HG03045 (cell line): ENCODE data around the gene DTYMK.

Experiments
- ATAC-seq: cut with Tn5 transposase; IDR thresholded peaks from one replicate; pipeline ENCODE4 v1.9.1; 2021; ENCODE audit warnings: mild to moderate bottlenecking, moderate library complexity; ENCODE audit not compliant: unreplicated experiment

The DTYMK gene

GRCh38 chr2:241652142-241652541, 34.5 kb downstream of the DTYMK start:
- no peak for ATAC-seq

DNA sequence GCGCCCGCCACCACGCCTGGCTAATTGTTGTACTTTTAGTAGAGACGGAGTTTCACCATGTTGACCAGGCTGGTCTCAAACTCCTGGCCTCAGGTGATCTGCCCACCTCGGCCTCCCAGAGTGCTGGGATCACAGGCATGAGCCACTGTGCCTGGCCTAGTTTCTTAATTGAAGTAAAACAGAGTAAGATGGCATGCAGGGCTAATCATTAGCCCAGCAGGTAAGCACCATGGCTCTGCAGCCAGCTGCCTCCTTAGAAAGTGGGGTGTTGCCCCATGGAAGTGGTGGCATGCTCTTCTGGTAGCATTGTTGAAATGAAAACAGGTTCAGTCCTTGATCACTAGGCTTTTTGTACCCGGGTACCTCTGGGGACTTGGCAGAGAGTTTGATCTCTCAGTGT, 36.7 kb downstream of the DTYMK start:
- no peak for ATAC-seq

GRCh38 chr2:241649404-241649803, 37.2 kb downstream of the DTYMK start:
- ATAC-seq = no peak

- no peak for ATAC-seq
These were observed 38.2 kb downstream of the DTYMK start for GRCh38 chr2:241648453-241648852.

GRCh38 chr2:241645915-241646645, 40.5 kb downstream of the DTYMK start:
- no peak for ATAC-seq

DNA sequence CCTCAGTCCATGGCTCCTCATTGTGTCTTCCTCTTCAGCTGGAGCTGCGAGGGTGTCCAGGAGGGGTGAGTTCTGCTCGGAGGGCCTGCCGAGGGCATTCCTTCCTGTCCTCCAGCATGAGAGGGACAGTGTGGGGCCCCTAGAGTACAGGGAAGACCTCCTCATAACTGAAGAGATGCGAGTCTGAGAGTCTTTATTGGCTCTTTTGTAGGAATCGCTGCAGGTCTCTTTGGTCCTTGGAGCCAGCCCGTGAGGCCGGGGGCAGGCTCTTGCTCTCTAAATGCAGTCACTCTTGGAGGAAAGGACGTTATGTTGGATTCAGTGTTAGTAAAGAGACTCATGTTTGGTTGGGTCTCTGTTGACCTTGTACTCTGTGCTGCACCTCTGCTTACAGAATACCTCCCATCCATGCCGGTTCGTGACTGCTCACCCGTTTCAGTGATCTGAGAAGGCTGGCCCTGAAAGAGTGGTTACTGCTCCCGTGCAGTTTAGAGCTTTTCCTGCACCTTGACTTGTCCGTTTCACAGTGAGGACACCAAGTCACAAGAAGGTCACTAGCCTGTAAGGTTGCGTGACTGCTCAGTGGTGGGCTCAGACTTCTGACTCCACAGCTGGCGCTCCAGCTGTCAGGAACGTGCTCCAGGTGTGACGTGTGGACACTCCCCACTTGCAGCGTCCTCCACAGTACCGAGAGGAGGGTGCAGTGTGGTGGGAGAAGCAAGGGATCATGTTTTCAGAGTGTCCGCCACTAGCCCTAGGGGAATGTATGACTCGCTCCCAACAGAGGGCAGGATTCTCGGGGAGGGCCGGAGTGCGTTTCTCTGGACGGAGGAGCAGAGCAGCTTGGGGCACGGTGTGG, 41.3 kb downstream of the DTYMK start:
- no peak for ATAC-seq

GRCh38 chr2:241641631-241642030, 45.0 kb downstream of the DTYMK start:
- no peak for ATAC-seq

- no peak for ATAC-seq
These were observed 46.3 kb downstream of the DTYMK start for GRCh38 chr2:241640165-241640795.

DNA sequence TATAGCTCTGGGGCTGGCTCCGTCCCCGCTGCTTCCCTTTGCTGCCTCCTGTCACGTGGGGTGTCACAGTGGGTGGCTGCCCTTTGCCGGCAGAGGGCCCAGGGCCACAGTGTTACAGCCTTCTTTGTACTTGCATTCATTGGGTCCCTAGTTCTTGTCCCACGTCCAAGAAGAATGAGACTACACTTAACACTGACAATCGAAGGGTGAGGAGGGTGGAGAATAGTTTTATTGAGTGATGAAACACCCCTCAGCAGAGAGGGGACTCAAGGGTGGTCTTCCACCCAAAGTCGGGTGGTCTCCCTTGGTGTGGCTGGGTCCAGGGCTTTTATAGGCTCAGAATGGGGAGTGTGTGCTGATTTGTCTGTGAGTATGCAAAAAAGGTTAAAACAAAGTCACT, 47.2 kb downstream of the DTYMK start:
- no peak for ATAC-seq

DNA sequence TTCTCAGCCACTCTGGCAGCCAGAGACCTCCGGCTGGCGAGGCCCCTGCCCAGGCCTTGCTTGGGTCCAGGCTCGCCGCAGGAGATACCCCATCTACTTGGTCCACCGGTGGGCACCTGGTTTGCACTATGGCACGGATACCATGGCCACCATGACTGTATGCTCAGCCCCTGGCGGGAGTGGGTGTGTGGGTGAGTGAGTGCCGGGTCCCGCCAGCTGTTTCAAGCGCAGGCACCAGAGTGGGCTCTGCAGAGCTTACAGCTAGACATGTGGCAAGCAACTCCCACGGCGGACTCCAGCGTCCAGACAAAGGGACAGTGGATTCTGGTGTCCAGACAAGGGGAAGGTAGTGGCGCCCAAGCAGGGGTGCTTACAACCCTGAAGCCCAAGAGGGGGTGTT, 47.7 kb downstream of the DTYMK start:
- ATAC-seq = no peak

GRCh38 chr2:241637795-241638660, 48.6 kb downstream of the DTYMK start:
- peak; percentile 16 for ATAC-seq

DNA sequence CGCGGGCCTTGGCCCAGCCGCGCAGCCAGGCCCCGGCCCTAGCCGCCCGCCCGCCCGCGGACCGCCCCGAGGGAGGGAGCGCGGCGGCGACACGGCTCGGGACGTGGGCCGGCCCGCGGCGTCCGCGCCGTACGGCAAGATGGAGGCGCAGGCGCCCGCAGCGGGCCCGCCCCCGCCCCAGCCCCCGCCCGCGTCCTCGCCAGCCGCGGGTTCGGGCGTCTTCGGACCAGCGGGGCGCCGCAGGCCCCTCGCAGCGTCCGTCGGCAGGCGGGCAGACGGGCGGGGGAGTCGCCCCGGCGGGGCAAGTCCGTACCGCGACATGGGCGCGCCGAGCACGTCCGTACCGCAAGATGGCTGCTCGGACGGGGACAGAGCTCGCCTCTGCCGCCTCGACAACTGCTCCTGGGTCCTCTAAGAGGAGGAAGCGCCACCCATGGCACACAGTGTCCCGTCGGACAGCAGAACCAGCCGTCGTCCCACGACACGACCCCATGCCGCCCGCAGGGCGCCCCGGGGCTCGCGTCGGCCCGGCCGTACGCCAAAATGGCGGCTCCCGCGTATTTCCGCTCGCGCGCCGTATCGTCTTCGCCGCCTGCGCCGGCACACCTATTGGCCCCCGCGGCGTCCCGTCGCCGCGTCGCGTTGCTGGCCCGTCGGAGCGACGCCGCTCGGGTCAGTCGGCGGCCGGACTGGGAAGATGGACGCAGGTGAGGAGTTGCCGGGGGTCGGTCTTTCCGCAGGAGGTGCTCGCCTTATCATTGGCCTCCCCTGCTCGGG, 49.4 kb downstream of the DTYMK start, which contains the start of the genes ATG4B and THAP4:
ATG4B (plus strand) TSS at position 676 of the 777 bp plus-strand sequence; CDS start at position 698, 22 bp downstream.
THAP4 (minus strand) TSS at position 141 of the 777 bp plus-strand sequence. CDS start 141 bp downstream, outside the sequence.
- peak; percentile 70 for ATAC-seq

DNA sequence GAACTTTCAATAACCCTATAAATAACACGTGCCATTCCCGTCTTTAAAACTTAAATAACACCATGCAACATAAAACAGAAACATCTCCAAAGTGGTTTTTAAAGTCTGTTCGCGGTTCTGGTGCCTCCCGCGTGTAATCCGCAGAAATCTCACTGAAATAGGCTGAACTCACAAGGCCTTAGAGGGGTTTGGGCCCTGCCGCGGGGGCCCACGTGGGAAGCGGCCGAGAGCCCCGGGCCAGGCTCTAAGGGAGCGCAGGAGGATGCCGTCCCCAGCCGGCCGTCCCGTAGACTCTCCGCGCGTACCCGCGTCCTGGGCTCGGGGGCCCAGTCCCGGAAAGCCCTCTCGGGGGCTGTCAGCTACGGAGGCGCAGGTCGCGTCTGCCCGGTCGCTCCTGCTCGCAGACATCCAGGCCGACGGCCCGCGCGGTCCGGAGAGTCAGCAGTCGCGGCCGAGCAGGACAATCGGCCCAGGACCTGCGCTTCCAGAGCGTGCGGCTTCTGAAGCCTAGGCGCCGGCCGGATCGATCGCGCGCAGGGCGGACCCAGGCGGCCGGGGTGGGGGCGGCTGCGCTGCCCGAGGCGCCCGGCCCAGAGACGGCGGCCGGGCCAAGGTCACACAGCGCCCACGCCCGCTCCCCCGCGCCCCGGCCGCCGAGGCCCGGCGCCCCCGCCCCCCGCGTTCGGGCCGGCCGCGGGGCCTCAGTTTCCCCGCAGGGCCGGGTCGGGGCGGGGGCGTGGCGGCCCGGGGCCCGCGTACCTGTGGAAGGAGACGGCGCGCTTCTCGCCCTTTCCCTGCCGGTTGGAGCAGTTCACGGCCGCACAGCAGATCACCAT, 50.2 kb downstream of the DTYMK start:
- ATAC-seq = peak; percentile 27

DNA sequence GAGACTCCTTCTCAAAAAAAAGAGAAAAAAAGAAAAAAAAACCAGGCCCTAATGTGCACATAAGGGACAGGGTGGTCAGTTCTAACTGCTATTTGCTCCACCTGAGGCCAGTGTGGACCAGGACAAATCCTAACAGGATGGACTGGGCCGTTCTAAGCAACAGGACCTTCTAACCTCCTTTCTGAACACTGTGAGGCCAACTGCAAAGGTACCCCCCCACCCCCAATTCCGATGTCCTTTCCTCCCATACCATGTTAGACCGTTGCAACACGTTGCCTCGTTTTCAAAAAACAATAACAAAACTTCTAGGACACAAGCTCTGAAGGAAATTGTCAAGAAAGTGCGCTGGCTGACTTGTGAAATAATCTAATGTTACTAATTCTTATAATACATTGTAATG, 50.9 kb downstream of the DTYMK start:
- no peak for ATAC-seq

DNA sequence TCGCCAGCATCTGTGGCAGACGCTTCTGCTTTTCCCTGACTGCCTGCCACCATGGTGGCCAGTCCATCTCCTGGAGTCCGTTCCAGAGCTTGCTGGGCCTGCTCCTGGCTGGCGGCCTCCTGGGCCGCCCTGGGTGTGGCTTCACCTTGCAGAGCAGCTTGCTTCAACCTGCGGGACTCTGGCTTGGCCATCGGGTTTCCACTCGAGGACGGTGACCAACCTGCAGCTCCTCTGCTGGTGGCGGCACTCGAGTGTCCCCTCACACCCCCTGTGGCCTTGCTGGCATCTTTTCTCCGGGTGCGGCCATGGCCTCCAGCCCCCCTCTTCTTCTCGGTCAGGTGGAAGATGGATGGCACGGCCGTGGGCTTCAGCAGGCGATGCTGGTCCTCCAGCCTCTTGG, 53.1 kb downstream of the DTYMK start:
- no peak for ATAC-seq

DNA sequence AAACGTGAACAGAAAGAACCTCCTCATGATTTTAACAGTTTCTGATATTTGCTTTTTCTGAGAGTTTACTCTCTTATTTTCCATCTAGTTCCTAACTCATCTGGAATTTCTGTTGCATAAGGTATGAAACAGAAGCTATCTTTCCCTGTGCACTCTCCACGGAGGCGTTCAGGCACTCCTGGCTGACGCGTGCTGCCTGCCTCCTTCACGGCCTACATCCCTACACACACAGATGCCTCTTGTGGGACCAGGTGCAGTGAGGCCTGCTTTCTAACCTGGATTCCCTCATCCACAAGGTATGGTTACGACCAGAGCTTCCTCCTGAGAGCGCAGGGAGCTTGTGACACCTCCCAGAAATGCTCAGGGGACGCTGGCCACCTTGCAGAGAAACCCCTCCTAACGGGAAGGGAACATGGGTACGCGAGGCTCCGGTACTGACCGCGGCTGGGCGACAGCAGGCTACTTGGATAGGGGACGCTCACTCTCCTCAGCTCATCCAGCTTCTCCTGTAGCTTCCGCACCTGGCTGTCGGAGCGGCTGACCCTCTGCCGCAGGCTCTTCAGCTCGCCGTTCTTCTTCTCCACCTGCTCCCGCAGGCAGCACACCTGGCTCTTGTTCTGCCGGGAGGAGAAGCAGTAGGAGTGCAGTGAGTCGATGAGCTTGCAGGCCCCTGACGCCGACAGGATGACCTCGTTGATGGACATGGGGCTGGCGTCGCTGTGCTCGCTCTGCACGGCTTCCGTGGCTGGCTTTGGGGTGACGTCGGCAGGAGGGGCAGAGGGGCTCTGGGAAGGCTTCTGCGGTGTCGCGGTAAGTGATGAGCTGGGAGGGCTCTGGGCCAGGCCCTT, 53.9 kb downstream of the DTYMK start:
- ATAC-seq = no peak

DNA sequence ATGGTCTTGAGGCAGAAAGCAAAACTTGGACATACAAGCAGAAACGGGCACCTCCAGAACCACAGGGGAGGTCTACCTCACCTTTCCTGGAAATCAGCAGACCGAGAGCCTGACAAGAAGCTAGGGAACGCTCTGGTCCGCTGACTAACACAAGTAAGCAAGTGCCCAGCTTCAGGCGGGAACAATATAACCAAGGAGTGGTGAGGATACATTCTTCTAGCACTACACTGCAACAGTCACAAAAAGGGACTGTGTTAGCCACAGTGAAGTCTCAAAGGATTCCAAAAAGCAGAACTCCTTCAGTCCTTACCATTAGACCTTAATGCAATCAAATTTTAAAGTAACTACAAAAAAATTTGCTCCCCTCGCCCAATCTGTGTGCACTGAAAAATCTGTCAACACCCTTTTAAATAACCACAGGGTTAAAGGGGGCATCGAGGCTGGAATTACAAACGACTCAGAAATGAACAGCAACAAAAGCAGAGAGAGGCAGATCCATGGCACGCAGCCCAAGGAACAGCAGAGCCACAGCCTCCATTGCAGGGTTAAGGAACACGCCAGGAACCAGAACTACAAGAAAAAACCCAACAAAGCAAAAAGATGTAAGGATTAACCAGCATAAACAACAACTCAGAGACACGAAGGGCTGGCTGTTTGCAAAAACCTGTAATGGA, 56.7 kb downstream of the DTYMK start:
- ATAC-seq = no peak
